ENCODE data around the gene CLECL1. TPM values are rescaled to one million over a fixed set of nuclear protein-coding genes. Genes with fewer than 3 reads are reported as not detected.
"Not testable (repeated sequence)": the region's sequence is repeated elsewhere in the genome, so short reads cannot be mapped to it uniquely, and the experiment has no call there.

The CLECL1 gene
- total and polyA plus RNA-seq, 9 donors: 0.18 to 0.35 (median 0.26) TPM; not detected in 6

DNA sequence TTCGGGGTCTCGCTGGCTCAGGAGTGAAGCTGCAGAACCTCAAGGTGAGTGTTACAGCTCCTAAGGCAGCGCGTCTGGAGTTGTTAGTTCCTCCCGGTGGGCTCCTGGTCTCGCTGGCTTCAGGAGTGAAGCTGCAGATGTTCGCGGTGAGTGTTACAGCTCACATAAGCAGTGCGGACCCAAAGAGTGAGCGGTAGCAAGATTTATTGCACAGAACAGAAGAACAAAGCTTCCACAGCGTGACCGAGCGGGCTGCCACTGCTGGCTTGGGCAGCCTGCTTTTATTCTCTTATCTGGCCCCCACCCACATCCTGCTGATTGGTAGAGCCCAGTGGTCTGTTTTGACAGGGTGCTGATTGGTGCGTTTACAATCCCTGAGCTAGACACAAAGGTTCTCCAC is 6.0 kb upstream of the CLECL1 start:
- WGBS (ENCODE audit: insufficient coverage): 81% methylated on average over 13 of the region's 14 CpGs
- not testable (repeated sequence) for H3K9me3 ChIP-seq (replicated peaks; ENCODE audit: control insufficient read depth, low read depth, low read length); H3K36me3 ChIP-seq (ENCODE audit: control insufficient read depth, insufficient read depth, low read length); DNase-seq; H3K4me3 ChIP-seq (ENCODE audit: low read length); H3K4me1 ChIP-seq (ENCODE audit: control insufficient read depth, insufficient read depth, low read length); H3K27me3 ChIP-seq (ENCODE audit: control insufficient read depth, insufficient read depth, low read length); H3K27ac ChIP-seq (ENCODE audit: low read length)

GRCh38 chr12:9736936-9737705 is 4.2 kb upstream of the CLECL1 start:
- no peaks in the 10 kb centered on the region for H3K27me3 ChIP-seq (ENCODE audit: control insufficient read depth, insufficient read depth, low read length)
- H3K4me1 ChIP-seq (ENCODE audit: control insufficient read depth, insufficient read depth, low read length): no peaks in the 10 kb centered on the region
- H3K36me3 ChIP-seq (ENCODE audit: control insufficient read depth, insufficient read depth, low read length): no peaks in the 10 kb centered on the region
- no peak overlapping the region for H3K4me3 ChIP-seq (ENCODE audit: low read length)
- no peaks in the 10 kb centered on the region for H3K9me3 ChIP-seq (replicated peaks; ENCODE audit: control insufficient read depth, low read depth, low read length)
- peak overlapping the region; percentile 47 for H3K27ac ChIP-seq (ENCODE audit: low read length)
- 50% methylated on average over 1 of the region's 3 CpGs for WGBS (ENCODE audit: insufficient coverage)
- DNase-seq: no peak

DNA sequence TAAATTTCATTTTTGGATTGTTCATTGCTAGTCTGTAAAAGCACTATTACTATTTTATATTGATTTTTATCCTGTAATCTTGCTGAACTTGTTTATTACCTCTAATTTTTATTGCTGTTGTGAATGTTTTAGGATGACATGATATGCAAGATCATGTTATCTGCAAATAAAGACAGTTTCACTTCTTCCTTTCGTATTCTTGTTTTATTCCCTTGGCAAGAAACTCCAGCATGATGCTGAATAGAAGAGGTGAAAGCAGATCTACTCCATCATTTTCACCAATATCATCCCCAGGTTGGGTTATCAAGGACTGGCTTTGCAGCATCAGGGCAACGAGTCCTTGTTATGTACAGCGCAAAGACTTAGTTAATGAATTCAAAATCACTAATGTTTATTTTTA is 2.7 kb upstream of the CLECL1 start:
- H3K4me1 ChIP-seq (ENCODE audit: control insufficient read depth, insufficient read depth, low read length): no peaks in the 10 kb centered on the region
- no peaks in the 10 kb centered on the region for H3K27me3 ChIP-seq (ENCODE audit: control insufficient read depth, insufficient read depth, low read length)
- no peak overlapping the region for H3K4me3 ChIP-seq (ENCODE audit: low read length)
- H3K27ac ChIP-seq (ENCODE audit: low read length): no peak overlapping the region
- no CpG with 5 or more reads among the region's 3 CpGs for WGBS (ENCODE audit: insufficient coverage)
- no peak for DNase-seq
- no peaks in the 10 kb centered on the region for H3K9me3 ChIP-seq (replicated peaks; ENCODE audit: control insufficient read depth, low read depth, low read length)
- no peaks in the 10 kb centered on the region for H3K36me3 ChIP-seq (ENCODE audit: control insufficient read depth, insufficient read depth, low read length)

- DNase-seq: peak; percentile 35
- Histone ChIP-seq H3K4me3 (ENCODE audit: low read length) (no peak overlapping the region), H3K9me3 (replicated peaks; ENCODE audit: control insufficient read depth, low read depth, low read length) (no peaks in the 10 kb centered on the region), H3K27me3 (ENCODE audit: control insufficient read depth, insufficient read depth, low read length) (no peaks in the 10 kb centered on the region), H3K4me1 (ENCODE audit: control insufficient read depth, insufficient read depth, low read length) (no peaks in the 10 kb centered on the region), H3K27ac (ENCODE audit: low read length) (peak overlapping the region; percentile 15), H3K36me3 (ENCODE audit: control insufficient read depth, insufficient read depth, low read length) (no peaks in the 10 kb centered on the region)
- WGBS (ENCODE audit: insufficient coverage): no CpG with 5 or more reads among the region's 2 CpGs
Observed at GRCh38 chr12:9731797-9732196, 1.1 kb downstream of the CLECL1 start.

DNA sequence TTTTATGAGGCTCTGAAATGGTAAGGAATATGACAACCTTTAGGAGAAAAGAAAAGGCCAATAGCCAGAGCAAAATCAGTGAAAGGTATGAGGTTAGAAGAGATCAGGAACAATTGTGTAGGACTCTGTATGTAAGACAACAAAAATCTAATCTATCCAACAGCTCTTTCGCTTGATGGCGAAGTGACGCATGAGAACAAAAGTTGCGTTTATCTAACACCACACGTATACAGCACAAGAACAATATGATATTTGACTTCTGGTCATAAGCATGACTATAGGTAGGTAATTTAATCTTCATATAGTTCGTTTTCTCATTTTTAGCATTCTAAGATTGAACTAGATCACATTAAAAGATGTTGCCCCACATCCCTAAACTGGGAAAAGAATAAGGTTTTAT is 1.5 kb downstream of the CLECL1 start:
- no peaks in the 10 kb centered on the region for H3K9me3 ChIP-seq (replicated peaks; ENCODE audit: control insufficient read depth, low read depth, low read length)
- peak overlapping the region; percentile 15 for H3K27ac ChIP-seq (ENCODE audit: low read length)
- DNase-seq: no peak
- H3K27me3 ChIP-seq (ENCODE audit: control insufficient read depth, insufficient read depth, low read length): no peaks in the 10 kb centered on the region
- no peaks in the 10 kb centered on the region for H3K4me1 ChIP-seq (ENCODE audit: control insufficient read depth, insufficient read depth, low read length)
- H3K4me3 ChIP-seq (ENCODE audit: low read length): no peak overlapping the region
- no peaks in the 10 kb centered on the region for H3K36me3 ChIP-seq (ENCODE audit: control insufficient read depth, insufficient read depth, low read length)
- WGBS (ENCODE audit: insufficient coverage): no CpG with 5 or more reads among the region's 6 CpGs

DNA sequence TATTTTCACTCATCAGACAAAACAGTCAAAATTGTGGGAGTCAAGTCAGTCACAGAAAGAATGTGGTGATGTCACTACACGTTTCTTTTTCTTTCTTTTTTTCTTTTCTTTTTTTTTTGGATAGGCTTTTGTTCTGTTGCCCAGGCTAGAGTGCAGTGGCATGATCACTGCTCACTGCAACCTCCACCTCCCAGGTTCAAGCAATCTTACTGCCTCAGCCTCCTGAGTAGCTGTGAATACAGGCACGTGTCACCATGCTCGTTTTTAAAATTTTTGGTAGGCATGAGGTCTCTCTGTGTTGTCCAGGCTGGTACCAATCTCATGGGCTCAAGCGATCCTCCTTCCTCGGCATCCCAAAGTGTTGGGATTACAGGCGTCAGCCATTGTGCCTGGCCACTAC is 2.3 kb downstream of the CLECL1 start:
- DNase-seq: no peak
- Histone ChIP-seq H3K27ac (ENCODE audit: low read length) (no peak overlapping the region), H3K27me3 (ENCODE audit: control insufficient read depth, insufficient read depth, low read length) (no peaks in the 10 kb centered on the region), H3K4me1 (ENCODE audit: control insufficient read depth, insufficient read depth, low read length) (no peaks in the 10 kb centered on the region), H3K4me3 (ENCODE audit: low read length) (no peak overlapping the region), H3K9me3 (replicated peaks; ENCODE audit: control insufficient read depth, low read depth, low read length) (no peaks in the 10 kb centered on the region), H3K36me3 (ENCODE audit: control insufficient read depth, insufficient read depth, low read length) (no peaks in the 10 kb centered on the region)
- WGBS (ENCODE audit: insufficient coverage): 53% methylated on average over 2 of the region's 6 CpGs

DNA sequence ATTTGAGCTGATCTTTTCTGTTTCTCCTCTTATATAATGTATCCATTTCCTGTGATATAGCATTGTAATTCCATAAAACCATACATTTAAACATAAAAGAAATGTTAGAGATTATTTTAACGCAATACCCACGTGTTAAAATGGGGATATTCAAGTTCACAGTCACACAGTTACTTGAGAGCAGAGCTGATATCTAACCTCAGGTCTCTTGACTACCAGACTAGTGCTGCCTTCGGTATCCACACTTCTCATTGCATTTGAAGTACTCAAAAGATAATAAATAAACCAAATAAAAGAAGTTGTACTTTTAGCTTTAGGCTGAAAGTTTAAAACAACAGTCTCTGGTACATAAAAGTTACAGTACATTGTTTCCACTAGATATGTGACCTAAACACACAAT is 2.9 kb downstream of the CLECL1 start:
- no peaks in the 10 kb centered on the region for H3K27me3 ChIP-seq (ENCODE audit: control insufficient read depth, insufficient read depth, low read length)
- H3K9me3 ChIP-seq (replicated peaks; ENCODE audit: control insufficient read depth, low read depth, low read length): no peaks in the 10 kb centered on the region
- no peak overlapping the region for H3K4me3 ChIP-seq (ENCODE audit: low read length)
- no peak for DNase-seq
- H3K36me3 ChIP-seq (ENCODE audit: control insufficient read depth, insufficient read depth, low read length): no peaks in the 10 kb centered on the region
- WGBS (ENCODE audit: insufficient coverage): no CpG with 5 or more reads among the region's 3 CpGs
- no peaks in the 10 kb centered on the region for H3K4me1 ChIP-seq (ENCODE audit: control insufficient read depth, insufficient read depth, low read length)
- no peak overlapping the region for H3K27ac ChIP-seq (ENCODE audit: low read length)

- H3K9me3 ChIP-seq (replicated peaks; ENCODE audit: control insufficient read depth, low read depth, low read length): no peaks in the 10 kb centered on the region
- no peaks in the 10 kb centered on the region for H3K4me1 ChIP-seq (ENCODE audit: control insufficient read depth, insufficient read depth, low read length)
- DNase-seq: no peak
- H3K4me3 ChIP-seq (ENCODE audit: low read length): no peak overlapping the region
- H3K27me3 ChIP-seq (ENCODE audit: control insufficient read depth, insufficient read depth, low read length): no peaks in the 10 kb centered on the region
- no peaks in the 10 kb centered on the region for H3K36me3 ChIP-seq (ENCODE audit: control insufficient read depth, insufficient read depth, low read length)
- no peak overlapping the region for H3K27ac ChIP-seq (ENCODE audit: low read length)
Observed at GRCh38 chr12:9729082-9729481, 3.8 kb downstream of the CLECL1 start.

GRCh38 chr12:9727813-9728212 is 5.1 kb downstream of the CLECL1 start:
- Histone ChIP-seq H3K27ac (ENCODE audit: low read length) (no peak overlapping the region), H3K36me3 (ENCODE audit: control insufficient read depth, insufficient read depth, low read length) (no peaks in the 10 kb centered on the region), H3K4me1 (ENCODE audit: control insufficient read depth, insufficient read depth, low read length) (no peaks in the 10 kb centered on the region), H3K9me3 (replicated peaks; ENCODE audit: control insufficient read depth, low read depth, low read length) (no peaks in the 10 kb centered on the region), H3K4me3 (ENCODE audit: low read length) (no peak overlapping the region), H3K27me3 (ENCODE audit: control insufficient read depth, insufficient read depth, low read length) (no peaks in the 10 kb centered on the region)
- no peak for DNase-seq
- WGBS (ENCODE audit: insufficient coverage): no CpG with 5 or more reads among the region's 1 CpG

DNA sequence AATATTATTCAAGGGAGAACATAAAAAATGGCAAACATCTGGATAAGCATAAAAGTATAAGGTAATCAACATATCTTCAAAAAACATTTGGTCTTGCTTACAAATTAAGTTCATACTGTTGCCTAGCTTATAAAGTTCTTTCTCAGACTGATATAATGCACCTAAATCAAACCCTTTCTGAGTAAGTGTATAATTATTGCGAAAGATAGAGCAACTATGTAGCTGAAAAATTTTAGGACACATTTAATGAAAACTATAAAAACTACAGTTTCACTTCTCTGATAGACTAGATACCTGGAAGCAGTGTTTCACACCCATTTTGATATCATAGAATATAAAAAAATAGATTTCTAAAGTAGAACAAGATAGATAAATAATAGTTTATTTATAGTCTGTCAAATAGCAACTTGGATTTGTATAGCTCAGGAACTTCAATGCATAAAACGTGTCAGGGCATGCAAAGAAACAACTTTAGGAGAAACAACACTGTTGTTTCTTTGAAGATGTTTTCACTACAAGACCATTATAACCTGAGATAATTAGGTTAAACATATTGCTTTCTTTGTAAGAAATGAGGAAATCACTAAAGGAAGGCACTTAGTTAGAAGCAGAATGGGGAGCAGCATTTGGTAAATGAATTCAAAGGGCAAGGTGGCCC is 7.6 kb downstream of the CLECL1 start:
- no CpG with 5 or more reads among the region's 2 CpGs for WGBS (ENCODE audit: insufficient coverage)

More for the DNA sequence above, 7.6 kb downstream of the CLECL1 start:
- no peaks in the 10 kb centered on the region for H3K36me3 ChIP-seq (ENCODE audit: control insufficient read depth, insufficient read depth, low read length)
- no peak overlapping the region for H3K4me3 ChIP-seq (ENCODE audit: low read length)
- no peaks in the 10 kb centered on the region for H3K4me1 ChIP-seq (ENCODE audit: control insufficient read depth, insufficient read depth, low read length)
- H3K27ac ChIP-seq (ENCODE audit: low read length): no peak overlapping the region
- H3K9me3 ChIP-seq (replicated peaks; ENCODE audit: control insufficient read depth, low read depth, low read length): no peaks in the 10 kb centered on the region
- H3K27me3 ChIP-seq (ENCODE audit: control insufficient read depth, insufficient read depth, low read length): no peaks in the 10 kb centered on the region
- no peak for DNase-seq
